ENCODE results near the gene RPS6KA5. TPM values are rescaled to one million over a fixed set of nuclear protein-coding genes. Genes with fewer than 3 reads are reported as not detected.

Gene RPS6KA5
- total RNA-seq, 1 experiment from 2014 or later = 24.2 TPM

DNA sequence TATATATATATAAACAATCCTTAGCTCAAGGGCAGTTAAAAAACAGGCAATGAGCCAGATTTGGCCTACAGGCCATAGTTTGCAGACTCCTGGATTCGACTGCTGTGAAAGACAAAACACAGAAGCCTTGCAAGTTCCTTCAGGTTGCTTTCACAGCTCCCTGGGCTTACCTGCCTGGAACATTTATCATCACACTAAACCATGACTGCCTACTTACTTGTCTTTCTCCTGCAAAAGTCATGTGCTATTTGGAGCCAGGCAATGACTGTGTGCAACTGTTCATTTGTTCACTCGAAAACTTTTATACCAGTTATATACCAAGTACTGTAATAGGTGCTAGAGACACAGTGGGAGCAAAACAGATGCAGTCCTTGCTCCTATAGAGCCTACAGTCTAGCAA lies 2.2 kb upstream of the RPS6KA5 start:
- intact Hi-C loops (cut with micrococcal nuclease) = no loop called here
- Histone ChIP-seq H2AFZ (ENCODE audit: low read depth, low read length, poor library complexity, severe bottlenecking) (peak overlapping the region; percentile 90), H3K9ac (ENCODE audit: low read length) (no peak overlapping the region), H4K20me1 (ENCODE audit: insufficient read depth) (no peaks in the 10 kb centered on the region), H3K27me3 (ENCODE audit: insufficient read depth, low read length) (no peaks in the 10 kb centered on the region), H3K27ac (ENCODE audit: low read depth, low read length) (peak overlapping the region; percentile 4; the same call in 1 of the 2 replicates), H3K36me3 (ENCODE audit: control insufficient read depth in 1 of 2, insufficient read depth in 2 of 2, low read length in 2 of 2) (no peaks in the 10 kb centered on the region), H3K4me2 (ENCODE audit: low read length) (peak overlapping the region; percentile 48), H3K9me3 (ENCODE audit: control insufficient read depth in 1 of 2, insufficient read depth in 1 of 2, low read depth in 1 of 2, low read length in 2 of 2) (no peaks in the 10 kb centered on the region), H3K9me2 (ENCODE audit: insufficient read depth) (no peaks in the 10 kb centered on the region), H3K79me2 (ENCODE audit: insufficient read depth, low read length) (peaks cover 21% of the 10 kb centered on the region), H3K4me3 (replicated peaks in 1 of 2; ENCODE audit: low read depth in 1 of 2, low read length in 2 of 2) (no peak overlapping the region), H3K4me1 (ENCODE audit: control insufficient read depth in 1 of 2, insufficient read depth in 2 of 2, low read length in 2 of 2) (peaks cover 19 to 35% of the 10 kb centered on the region in 2 experiments)
- ChIA-PET POLR2A (interaction anchor here (1.4 kb wide), 1 partner anchor 93 kb away, joined by 3 read pairs; no protein-coding TSS in a partner anchor), CTCF (no interaction called here), RAD21 (ENCODE audit: low non-redundant PET in 1 of 2, low total read pairs in 2 of 2, uncharacterized antibody in 2 of 2, unreplicated experiment in 2 of 2) (no interaction called here)
- BruUV-seq (replicated peaks) = no TSS peak
- DNase-seq (ENCODE audit: low read depth, low spot score) = no peak
- TF ChIP-seq JUND (IDR thresholded peaks at IDR 0.05) = no peak
- TF ChIP-seq SIN3A (IDR thresholded peaks at IDR 0.05; ENCODE audit: low read depth) = no peak
- no peak for TF ChIP-seq EGR1 (IDR thresholded peaks at IDR 0.05; ENCODE audit: low read depth)
- no peak for TF ChIP-seq ELF1 (IDR thresholded peaks at IDR 0.05; ENCODE audit: borderline replicate concordance, low read depth)
- TF ChIP-seq, protein P1, sequence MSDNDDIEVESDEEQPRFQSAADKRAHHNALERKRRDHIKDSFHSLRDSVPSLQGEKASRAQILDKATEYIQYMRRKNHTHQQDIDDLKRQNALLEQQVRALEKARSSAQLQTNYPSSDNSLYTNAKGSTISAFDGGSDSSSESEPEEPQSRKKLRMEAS (IDR thresholded peaks at IDR 0.05) = no peak
- no peak for TF ChIP-seq EZH2phosphoT487 (IDR thresholded peaks at IDR 0.05; ENCODE audit: borderline replicate concordance)
- no peak for TF ChIP-seq POLR2A (IDR thresholded peaks at IDR 0.05; ENCODE audit: borderline replicate concordance, extremely low read depth, insufficient read depth, insufficient read length)
- TF ChIP-seq, protein P2, sequence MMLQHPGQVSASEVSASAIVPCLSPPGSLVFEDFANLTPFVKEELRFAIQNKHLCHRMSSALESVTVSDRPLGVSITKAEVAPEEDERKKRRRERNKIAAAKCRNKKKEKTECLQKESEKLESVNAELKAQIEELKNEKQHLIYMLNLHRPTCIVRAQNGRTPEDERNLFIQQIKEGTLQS (IDR thresholded peaks at IDR 0.05) = no peak
- no peak for TF ChIP-seq RAD21 (IDR thresholded peaks at IDR 0.05; ENCODE audit: low read depth)
- TF ChIP-seq, protein P3, sequence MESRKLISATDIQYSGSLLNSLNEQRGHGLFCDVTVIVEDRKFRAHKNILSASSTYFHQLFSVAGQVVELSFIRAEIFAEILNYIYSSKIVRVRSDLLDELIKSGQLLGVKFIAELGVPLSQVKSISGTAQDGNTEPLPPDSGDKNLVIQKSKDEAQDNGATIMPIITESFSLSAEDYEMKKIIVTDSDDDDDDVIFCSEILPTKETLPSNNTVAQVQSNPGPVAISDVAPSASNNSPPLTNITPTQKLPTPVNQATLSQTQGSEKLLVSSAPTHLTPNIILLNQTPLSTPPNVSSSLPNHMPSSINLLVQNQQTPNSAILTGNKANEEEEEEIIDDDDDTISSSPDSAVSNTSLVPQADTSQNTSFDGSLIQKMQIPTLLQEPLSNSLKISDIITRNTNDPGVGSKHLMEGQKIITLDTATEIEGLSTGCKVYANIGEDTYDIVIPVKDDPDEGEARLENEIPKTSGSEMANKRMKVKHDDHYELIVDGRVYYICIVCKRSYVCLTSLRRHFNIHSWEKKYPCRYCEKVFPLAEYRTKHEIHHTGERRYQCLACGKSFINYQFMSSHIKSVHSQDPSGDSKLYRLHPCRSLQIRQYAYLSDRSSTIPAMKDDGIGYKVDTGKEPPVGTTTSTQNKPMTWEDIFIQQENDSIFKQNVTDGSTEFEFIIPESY (IDR thresholded peaks at IDR 0.05; ENCODE audit: extremely low read depth, insufficient replicate concordance, low read length) = no peak
- no peak for TF ChIP-seq CBX3 (IDR thresholded peaks at IDR 0.05; ENCODE audit: low read depth)
- TF ChIP-seq, protein P4, sequence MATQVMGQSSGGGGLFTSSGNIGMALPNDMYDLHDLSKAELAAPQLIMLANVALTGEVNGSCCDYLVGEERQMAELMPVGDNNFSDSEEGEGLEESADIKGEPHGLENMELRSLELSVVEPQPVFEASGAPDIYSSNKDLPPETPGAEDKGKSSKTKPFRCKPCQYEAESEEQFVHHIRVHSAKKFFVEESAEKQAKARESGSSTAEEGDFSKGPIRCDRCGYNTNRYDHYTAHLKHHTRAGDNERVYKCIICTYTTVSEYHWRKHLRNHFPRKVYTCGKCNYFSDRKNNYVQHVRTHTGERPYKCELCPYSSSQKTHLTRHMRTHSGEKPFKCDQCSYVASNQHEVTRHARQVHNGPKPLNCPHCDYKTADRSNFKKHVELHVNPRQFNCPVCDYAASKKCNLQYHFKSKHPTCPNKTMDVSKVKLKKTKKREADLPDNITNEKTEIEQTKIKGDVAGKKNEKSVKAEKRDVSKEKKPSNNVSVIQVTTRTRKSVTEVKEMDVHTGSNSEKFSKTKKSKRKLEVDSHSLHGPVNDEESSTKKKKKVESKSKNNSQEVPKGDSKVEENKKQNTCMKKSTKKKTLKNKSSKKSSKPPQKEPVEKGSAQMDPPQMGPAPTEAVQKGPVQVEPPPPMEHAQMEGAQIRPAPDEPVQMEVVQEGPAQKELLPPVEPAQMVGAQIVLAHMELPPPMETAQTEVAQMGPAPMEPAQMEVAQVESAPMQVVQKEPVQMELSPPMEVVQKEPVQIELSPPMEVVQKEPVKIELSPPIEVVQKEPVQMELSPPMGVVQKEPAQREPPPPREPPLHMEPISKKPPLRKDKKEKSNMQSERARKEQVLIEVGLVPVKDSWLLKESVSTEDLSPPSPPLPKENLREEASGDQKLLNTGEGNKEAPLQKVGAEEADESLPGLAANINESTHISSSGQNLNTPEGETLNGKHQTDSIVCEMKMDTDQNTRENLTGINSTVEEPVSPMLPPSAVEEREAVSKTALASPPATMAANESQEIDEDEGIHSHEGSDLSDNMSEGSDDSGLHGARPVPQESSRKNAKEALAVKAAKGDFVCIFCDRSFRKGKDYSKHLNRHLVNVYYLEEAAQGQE (IDR thresholded peaks at IDR 0.05; ENCODE audit: low read depth) = no peak
- no peak for TF ChIP-seq SRF (IDR thresholded peaks at IDR 0.05; ENCODE audit: low read depth)
- TF ChIP-seq ZFX (IDR thresholded peaks at IDR 0.05) = no peak
- no peak for ATAC-seq

Data from HCT116 (cell line).